SW480 (cell line): ENCODE data around the gene RHOT2.

ENCODE experiments used
- DNase-seq: peaks from one replicate; pipeline ENCODE4 v3.0.0-alpha.2; 2016; ENCODE audit warnings: low spot score

RHOT2 gene

DNA sequence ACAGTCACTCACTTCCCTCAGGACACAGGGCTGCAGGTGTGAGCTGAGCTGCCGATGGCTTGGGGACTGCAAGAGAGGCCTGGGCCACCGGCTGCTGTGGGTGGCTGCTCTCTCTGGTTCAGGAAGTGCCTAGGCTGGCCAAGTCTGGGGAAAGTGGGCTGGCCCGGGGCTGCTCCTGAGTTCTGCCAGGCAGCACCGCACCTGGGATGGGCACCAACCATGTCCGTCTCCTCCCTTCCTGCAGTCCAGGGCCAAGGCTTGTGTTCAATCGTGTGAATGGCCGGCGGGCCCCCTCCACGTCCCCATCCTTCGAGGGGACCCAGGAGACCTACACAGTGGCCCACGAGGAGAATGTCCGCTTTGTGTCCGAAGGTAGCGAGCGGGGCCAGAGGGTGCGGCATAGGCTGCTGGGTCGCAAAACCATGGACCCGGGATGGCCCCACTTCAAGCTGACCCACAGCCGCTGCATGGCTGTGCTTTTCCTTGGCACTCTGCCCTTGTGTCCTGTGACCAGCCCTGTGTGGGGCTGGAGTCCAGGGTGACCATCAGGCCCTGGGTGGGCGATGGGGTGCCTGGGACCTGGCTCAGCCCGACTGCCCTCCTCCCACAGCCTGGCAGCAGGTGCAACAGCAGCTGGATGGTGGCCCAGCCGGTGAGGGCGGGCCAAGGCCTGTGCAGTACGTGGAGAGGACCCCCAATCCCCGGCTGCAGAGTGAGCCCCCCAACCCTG lies 20.6 kb upstream of the RHOT2 start:
- DNase-seq: no peak

DNA sequence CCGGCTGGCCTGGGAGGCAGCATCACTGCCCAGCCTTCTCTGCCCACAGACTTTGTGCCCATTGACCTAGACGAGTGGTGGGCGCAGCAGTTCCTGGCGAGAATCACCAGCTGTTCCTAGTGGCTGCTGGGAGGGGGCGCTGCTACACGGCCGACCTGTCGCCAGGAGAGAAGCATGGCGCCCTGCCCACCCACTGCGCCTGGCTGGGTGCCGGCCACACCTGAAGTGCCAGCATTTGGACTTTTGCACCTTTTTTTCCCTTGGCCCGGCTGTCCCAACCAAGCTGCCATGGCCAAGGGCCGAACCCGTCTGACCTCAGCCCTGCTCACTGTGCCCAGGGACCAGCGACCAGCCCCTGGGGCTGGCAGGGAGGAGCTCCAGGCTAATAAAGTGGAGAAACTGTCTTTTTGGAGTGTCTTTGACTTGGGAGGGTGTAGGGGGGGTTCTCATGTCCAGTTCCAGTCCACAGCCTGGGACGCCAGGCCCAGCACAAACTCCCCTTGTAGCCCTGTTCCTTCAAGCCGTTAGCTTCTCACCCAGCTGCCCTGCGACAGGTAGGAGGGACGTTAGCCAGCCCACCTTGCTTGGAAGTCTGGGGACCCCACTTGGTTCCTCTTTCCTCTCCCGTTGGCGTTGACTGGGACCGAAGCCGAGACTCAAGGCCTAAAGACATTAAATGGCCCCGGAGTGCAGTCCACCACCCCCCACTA lies 19.7 kb upstream of the RHOT2 start:
- DNase-seq: peak; percentile 74

DNA sequence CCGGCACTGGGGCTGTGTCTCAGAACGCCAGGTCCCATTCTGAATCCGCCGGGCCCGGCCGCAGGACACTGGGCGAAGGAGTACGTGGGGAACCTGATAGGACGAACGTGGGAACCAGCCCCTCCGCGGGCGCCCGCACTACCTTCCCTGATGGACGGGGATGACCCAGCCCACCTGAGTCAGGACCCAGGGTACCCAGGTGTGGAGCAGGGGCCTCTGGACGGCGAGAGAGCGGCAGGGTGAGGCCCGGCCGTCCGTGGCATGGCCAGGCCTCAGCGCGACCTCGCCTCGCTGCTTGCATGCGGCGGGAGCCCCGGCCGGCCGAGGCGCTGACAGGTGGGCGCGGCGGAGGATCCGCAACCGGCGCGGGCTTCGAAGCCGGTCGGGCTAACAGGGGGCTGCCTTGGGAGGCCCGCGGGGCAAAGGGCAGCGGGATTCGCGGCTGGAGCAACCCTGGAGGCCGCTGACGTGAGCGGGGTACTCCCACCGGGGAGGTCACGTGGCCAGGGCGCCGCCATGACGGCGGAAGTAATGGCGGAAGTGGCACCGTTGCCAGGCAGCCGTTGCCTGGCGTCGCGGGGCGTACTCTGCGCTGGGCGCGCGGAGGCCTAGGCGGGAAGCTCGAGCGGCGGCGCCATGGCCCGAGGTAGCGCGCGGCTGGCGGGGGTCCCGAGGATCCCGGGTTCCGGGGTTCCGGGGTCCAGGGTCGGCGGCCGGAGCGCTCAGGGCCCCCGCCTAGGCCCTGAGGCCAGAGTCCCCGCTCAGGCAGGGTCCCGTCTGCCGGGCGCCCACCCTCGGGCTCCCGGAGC lies 18.9 kb upstream of the RHOT2 start, which contains the start of gene WDR90:
Gene WDR90, plus strand, starts transcription at position 585 of the 809 bp plus-strand sequence. Its CDS starts 52 bp downstream, at position 637.
- DNase-seq: peak; percentile 89

DNA sequence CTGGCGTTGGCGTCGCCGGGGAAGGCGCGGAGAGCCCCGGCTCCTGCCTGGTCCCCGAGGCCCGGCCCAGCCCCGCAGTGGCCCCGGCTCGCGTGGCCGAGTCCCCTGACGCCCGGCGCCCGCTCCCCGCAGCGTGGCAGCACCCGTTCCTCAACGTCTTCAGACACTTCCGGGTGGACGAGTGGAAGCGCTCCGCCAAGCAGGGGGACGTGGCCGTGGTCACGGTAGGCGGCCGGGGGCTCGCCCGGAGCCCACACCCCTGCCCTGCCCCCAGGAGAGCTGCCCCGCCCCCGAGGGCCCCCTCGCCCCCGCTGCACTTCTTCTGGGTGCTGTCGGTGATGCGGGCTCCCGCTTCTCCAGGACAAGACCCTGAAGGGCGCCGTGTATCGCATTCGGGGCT lies 18.3 kb upstream of the RHOT2 start:
- DNase-seq: no peak

DNA sequence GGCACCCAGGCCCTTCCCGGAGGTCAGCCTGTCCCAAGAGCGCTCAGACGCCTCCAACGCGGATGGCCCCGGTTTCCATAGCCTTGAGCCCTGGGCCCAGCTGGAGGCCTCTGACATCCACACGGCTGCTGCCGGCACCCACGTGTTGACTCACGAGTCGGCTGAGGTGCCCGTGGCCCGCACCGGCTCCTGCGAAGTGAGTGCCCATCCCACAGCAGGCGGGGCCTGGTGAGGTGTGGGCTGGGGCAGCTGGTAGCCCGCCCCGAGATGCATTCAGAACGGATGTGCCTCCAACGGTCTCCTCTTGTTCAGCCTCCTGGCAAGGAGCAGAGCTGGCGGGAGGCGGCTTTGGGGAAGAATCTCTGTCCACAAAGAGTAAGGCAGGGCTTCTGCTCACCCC lies 16.1 kb upstream of the RHOT2 start:
- DNase-seq: no peak

DNA sequence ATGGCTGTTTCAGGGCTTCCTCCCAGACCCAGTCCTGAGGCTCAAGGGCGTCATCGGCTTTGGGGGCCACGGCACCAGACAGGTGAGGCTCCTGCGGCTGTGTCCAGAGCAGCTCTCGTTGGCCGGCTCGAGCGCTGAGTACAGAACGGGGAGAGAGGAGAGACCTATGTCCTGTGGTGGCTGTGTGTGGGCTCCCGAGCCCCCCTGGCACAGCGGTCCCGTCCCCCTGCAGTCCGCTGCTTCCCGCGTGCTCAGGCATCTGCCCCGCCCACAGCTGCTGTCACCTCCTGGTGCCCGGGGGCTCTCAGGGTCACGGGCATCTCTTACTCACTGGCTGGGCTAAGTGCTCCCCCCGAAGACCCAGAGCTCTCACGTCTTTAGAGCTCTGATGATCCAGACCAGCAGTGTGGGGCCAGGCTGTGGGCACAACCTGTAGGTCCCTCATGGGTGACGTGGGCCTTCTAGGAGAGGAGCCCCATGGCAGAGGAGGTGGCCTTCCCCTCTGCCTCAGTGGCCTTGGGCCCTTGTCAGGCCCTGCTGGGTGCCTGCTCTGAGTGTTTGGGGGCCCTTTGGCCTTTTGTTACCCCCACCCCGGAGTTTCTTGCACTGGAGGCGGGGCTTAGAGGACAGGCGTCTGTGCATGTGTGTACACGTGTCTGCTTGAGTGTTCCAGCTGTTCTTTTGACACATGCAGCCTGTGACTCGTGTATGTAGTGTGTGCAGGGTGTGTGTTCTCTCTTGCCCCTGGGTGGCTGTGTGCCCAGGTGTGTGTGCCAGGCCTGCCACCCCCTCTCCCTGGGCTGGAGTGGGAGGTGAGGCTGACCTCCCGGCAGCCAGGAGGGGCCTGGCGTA lies 15.3 kb upstream of the RHOT2 start:
- no peak for DNase-seq

DNA sequence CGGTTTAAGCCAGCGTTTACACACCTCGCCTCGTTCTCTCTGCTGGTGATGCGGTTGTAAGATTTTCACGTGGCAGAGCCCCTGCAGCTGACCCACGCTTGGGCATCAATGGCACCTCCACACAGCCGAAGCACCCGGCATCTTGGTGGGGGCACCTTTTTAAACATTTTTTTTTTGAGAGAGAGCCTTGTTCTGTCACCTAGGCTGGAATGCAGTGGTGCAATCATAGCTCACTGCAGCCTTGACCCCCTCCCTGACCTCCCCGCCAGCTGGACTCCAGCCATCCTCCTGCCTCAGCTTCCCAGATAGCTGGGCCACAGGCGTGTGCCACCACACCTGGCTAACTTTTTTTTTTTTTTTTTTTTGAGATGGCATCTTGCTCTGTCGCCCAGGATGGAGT lies 13.9 kb upstream of the RHOT2 start:
- DNase-seq: no peak

DNA sequence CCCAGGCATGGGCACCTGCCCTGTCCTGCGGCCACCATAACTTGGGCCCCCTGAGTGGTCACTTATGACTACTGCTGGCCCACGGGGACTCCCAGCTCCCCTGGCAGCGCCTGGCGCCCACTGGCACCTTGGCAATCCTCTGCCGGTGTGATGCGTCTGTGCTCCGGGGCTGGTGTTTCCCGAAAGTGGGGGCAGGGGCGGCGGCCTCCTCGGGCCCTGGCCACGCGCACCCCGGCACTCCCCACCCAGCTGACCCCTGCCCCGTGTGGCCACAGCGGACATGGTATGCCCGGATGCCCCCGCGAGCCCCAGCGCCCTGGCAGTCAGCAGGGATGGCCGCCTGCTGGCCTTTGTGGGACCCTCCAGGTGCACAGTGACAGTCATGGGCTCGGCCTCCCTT lies 10.4 kb upstream of the RHOT2 start:
- no peak for DNase-seq

DNA sequence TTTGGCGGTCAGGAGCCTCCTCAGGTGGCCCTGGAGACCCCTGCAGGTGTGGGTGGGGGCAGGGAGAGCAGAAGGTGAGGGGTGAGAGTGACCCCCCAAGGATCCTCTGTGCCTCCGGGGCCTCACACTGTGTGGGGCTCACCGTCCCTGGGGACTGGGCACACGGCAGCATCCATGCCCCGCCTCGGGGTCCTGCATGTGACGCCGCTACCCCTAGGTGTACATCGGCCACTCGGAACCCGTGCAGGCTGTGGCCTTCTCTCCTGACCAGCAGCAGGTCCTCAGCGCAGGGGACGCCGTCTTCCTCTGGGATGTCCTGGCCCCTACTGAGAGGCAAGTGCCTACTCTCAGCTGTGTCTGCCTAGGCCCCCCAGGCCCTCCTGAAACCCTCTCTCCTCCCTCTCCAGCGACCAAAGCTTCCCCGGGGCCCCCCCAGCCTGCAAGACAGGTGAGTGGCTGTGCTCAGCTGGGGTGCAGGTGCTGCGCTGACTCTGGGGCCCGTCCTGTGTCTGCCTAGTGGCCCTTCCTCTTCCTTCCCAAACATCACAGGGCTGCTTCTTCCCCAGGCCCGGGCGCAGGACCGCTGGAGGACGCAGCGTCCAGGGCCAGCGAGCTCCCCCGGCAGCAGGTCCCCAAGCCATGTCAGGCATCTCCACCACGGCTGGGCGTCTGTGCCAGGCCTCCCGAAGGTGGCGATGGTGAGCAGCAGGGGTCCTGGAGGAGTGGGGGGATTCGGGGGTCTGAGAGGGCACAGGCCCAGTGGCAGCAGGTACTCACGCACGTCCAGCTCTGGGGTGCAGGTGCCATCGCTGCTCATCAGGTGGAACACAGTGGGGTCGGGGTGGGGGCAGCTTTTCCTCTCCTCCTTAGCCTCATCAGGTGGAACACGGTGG lies 9.0 kb upstream of the RHOT2 start:
- no peak for DNase-seq

DNA sequence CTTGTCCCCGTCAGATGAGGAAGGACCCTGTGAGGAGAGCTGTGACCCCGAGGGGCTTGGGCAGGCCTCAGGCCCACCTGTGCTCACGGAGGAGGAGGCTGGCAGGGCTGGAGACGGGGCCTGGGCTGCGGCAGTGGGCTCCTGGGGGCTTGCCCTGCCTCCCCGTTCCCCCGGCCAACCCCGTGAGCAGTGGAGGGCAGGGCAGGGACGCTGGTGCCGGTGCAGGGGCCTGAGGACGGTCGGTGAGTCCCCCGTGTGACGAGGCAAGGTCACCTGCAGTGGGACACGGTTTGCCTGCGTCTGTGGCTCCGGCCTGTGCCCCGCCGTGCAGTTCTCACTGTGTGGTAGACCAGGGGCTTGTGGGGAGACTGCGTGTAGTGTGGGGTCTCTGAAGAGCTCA lies 8.3 kb upstream of the RHOT2 start:
- DNase-seq: no peak

DNA sequence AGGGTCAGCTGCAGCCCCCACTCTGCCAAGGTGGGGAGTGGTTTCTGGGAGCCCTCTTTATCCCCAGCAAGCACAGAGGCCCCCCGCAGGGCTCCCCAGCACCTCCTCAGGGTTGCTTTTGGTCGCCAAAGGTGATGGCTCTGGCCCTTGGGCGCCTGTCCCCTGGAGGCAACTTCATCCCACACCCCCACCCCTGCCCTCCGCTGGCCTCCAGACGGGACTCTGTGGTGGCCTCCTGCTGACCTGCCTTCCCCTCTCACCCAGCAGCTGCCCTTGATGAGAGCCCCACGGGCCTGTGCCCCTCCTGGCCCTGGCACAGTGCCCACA lies 7.8 kb upstream of the RHOT2 start:
- no peak for DNase-seq

DNA sequence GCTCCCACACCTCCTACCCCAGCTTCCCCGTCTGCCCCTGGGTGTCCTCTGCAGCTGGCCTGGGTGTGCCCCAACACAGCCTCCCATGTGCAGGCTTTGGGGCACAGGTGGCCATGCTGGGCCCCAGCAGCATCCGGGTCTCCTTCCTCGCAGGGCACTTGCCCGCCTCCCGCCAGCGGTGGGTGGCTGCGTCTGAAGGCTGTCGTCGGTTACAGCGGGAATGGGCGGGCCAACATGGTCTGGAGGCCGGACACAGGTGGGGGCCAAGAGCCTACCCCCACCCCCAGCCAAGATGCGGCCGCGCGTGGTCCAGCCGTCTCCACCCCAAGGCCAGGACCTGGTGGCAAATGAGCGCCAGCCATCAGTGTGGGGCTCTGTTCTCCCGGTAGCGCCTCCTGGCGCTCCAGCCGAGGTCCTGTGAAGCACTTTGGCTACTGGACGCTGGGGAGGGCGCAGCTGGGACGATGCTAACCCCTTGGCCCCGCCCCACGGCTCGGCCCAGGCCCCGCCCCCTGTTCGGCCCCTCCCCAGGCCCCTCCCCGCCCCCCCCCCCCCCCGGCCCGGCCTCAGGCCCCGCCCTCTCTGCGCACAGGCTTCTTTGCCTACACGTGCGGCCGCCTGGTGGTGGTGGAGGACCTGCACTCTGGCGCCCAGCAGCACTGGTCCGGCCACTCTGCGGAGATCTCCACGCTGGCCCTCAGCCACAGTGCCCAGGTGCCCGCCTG lies 7.3 kb upstream of the RHOT2 start:
- peak; percentile 58 for DNase-seq

DNA sequence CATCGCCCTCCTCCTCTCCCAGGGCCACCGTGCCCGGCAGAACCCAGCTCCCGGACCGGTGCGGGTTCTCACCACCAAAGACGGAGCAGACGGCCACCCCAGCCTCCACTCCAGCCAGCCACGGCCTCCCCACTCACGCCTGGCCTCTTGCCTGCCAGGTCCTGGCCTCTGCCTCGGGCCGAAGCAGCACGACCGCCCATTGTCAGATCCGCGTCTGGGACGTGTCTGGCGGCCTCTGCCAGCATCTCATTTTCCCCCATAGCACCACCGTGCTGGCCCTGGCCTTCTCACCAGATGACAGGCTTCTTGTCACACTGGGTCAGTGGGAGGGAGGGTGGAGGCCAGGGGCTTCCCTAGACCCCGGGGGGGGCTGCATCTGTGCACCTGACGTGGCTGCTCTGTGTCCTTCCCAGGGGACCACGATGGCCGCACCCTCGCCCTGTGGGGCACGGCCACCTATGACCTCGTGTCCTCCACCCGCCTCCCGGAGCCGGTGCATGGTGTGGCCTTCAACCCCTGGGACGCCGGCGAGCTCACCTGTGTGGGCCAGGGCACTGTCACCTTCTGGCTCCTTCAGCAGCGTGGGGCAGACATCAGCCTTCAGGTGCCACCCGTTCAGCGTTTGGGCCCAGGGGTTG lies 6.6 kb upstream of the RHOT2 start:
- no peak for DNase-seq

DNA sequence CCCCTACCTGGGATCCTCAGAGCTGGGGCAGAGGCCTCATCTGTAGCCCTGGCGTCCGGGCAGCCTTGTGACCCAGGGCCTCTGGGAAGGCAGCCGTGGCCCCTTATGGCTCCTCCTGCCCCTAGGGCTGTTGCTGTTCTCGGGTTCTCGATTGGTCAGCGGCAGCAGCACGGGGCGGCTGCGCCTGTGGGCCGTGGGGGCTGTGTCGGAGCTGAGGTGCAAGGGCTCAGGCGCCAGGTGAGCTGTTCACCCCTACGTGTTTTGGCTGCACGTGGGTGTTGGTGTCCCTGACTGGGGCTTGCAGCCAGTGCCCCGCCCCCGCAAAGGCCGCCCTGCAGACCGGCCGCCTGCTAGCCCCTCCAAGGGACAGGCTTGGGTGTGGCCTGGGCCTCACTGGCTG lies 5.8 kb upstream of the RHOT2 start:
- no peak for DNase-seq

DNA sequence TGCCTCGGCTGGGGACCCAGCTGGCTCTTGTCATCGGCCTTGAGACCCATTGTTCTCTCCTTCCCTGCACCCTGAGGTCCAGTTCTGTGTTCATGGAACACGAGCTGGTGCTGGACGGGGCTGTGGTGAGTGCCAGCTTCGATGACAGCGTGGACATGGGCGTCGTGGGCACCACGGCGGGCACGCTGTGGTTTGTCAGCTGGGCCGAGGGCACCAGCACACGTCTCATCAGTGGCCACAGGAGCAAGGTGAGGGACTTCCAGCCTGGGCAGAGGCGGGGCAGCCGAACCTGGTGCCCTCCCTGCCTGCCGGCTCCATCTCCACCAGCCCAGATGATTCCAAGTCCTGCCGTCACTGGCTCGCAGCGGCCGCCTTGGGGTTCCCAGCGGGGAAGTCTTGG lies 5.3 kb upstream of the RHOT2 start:
- no peak for DNase-seq

DNA sequence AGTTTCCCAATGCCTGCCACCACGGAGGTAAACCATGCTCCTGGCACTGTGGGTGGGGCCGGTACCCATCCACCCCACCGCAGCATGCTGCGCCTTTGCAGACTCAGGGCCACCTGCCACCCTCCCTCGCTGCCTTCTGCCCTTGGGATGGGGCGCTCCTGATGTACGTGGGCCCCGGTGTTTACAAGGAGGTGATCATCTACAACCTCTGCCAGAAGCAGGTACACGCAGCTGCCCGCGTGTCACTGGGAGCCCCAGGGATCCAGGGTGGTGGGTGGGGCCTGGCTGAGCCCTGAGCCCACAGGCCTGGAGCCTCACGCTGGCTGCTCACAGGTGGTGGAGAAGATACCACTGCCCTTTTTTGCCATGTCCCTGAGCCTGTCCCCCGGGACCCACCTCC lies 1.4 kb upstream of the RHOT2 start:
- no peak for DNase-seq

DNA sequence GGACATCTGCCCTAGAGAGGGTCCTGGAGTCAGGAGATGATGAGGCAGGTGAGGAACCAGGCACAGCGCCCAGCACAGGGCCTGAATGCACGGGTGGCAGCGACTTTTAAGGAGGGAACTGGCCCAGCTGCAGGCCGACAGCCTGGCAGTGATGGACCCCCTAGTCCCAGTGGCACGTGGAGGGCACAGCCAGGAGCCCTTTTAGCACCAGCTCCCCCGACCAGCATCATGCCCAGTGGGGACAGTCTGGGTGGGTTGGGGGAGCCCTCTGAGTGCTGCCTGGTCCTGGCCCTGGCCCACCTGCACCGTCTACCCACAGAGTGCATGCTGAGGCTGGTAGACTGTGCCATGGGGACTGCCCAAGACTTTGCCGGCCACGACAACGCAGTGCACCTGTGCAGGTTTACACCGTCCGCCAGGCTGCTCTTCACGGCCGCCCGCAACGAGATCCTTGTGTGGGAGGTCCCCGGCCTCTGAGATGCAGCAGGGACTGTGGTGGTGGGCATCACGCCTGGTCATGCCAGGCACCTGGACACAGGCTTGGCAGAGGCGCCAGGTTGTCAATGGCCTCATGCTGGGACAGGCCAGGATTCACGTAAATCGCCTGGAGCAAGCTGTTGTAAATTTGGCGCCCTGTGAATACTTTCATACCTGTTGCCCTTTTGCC lies 686 bp upstream of the RHOT2 start:
- no peak for DNase-seq

DNA sequence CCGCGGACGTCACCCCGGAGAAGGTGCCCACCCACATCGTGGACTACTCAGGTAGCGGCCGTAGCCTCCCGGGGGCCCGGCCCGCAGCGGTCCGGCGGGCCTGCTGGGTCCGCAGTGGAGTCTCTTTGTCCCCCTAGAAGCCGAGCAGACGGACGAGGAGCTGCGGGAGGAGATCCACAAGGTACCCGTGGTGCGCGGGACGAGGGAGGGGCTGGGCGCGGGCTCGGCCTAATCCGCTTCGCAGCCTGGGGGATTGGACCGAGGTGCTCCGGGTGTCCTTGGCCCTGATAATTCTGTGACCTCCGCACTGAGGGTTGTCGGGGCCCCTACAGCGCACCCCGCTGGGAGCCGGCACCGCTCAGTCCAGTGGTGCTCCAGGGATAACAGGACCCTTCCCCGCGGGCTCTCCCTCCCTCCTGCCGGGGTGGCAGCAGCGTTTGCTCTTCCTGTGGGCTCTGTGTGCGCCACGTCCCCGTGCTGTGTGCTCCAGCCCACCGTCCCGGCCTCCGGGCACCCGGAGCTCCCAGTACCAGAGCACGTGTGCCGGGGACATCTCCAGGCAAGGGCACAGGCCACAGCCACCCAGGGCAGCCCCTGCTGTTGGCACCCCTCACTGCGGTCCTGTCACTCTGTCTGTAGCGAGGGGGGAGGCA lies 713 bp downstream of the RHOT2 start:
- no peak for DNase-seq

DNA sequence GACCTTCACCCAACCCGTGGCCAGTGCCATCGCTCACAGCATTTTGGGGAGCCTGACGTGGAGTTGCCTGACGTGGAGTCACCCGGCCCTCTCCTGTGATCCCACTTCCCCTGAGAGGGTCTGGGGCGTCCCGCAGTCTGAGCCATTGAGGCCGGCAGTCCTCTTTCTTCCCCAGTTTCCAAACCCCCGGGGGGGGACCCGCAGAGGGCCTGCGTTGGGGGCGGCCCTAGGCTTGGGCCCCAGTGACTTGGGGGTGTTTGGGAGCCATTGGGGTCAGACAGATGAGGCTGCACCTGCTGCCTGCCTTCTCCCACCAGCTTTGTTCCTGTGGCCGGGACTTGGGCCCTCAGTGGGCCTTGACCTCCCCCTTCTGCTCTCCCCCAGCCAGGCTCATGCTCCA lies 1.7 kb downstream of the RHOT2 start:
- no peak for DNase-seq
